Measurements from ENCODE around the gene TMEM184B.

TMEM184B gene

DNA sequence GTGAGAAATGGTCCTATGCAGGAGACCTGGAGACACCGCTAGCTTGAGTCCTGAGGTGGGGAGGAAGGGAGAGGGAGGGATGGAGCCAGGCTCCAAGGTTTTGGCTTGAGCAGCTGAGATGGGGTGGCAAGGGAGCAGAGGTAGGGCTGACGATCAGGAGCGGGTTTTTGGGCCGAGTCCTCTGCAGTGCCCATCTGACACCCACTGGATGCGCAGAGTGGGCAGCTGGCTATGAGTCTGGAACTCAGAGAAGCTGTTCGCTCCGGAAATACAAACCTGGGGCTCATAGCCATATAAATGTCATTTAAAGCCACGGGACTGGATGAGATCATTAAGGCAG lies 71.5 kb downstream of the TMEM184B start:
- H3K27ac ChIP-seq: no peak overlapping the region
- TF ChIP-seq, protein P1, sequence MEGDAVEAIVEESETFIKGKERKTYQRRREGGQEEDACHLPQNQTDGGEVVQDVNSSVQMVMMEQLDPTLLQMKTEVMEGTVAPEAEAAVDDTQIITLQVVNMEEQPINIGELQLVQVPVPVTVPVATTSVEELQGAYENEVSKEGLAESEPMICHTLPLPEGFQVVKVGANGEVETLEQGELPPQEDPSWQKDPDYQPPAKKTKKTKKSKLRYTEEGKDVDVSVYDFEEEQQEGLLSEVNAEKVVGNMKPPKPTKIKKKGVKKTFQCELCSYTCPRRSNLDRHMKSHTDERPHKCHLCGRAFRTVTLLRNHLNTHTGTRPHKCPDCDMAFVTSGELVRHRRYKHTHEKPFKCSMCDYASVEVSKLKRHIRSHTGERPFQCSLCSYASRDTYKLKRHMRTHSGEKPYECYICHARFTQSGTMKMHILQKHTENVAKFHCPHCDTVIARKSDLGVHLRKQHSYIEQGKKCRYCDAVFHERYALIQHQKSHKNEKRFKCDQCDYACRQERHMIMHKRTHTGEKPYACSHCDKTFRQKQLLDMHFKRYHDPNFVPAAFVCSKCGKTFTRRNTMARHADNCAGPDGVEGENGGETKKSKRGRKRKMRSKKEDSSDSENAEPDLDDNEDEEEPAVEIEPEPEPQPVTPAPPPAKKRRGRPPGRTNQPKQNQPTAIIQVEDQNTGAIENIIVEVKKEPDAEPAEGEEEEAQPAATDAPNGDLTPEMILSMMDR (IDR thresholded peaks at IDR 0.05; ENCODE audit: low read depth, low read length): no peak
- no peaks in the 10 kb centered on the region for H3K9me3 ChIP-seq (ENCODE audit: severe bottlenecking)
- no peaks in the 10 kb centered on the region for H3K27me3 ChIP-seq (ENCODE audit: insufficient read depth, low read depth, severe bottlenecking)
- H3K36me3 ChIP-seq: no peaks in the 10 kb centered on the region
- DNase-seq: no peak
- H3K4me3 ChIP-seq (ENCODE audit: low read depth, low read length): peak overlapping the region; percentile 84

DNA sequence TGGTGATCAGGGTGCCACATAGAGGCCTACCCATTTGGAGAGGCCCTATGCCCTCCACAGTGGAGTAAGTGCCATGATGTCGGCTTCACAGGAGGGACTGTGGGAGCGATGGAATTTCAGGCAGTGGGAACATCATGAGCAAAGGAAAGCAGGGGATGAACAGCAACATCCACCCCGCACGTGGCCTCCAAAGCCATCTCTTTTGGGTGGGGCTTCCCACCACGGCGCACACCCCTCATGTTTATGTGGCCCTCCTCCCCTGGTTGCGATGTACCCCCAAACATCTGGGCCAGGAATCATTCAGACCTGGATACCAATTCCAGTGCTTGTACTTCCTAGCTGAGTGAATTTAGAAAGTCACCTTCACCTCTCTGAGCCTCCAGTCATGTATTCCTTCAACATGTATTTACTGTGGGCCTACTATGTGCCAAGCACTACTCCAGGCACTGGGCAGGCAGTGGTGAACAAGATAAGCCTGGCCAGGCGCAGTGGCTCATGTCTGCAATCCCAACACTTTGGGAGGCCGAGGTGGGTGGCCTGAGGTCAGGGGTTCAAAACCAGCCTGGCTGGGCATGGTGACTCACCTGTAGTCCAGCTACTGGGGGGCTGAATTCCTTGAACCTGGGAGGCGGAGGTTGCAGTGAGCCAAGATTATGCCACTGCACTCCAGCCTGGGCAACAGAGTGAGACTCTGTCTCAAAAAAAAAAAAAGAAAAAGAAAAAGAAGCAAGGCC lies 72.8 kb downstream of the TMEM184B start:
- TF ChIP-seq, protein P1 (IDR thresholded peaks at IDR 0.05; ENCODE audit: low read depth, low read length): no peak
- DNase-seq: no peak
- H3K27ac ChIP-seq: no peak overlapping the region

DNA sequence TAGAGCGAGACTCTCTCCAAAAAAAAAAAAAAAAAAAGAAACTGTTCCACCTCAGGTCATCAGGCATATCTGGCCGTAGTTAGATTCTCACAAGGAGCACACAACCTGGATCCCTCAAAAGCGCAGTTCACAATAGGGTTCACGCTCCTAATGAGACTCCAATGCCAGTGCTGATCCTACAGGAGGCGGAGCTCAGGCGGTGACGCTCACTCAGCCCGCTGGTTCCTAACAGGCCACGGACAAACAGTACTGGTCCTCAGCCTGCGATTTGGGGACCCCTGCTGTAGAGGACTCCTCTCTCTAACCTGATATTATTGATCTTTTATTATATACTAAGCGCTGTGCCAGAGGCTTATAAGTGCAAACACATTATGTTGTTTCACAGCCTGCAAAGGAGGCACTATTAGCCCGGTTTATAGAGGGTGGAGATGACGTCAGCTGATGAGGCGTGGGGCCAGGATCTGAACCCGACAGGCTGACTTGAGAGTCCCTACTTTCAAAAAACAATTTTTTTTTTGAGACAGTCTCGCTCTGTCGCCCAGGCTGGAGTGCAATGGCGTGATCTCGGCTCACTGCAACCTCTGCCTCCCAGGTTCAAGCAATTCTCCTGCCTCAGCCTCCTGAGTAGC lies 75.9 kb downstream of the TMEM184B start:
- DNase-seq: no peak
- no peak overlapping the region for H3K4me3 ChIP-seq (ENCODE audit: low read depth, low read length)

More for the DNA sequence above, 72.8 kb downstream of the TMEM184B start:
- no peaks in the 10 kb centered on the region for H3K27me3 ChIP-seq (ENCODE audit: insufficient read depth, low read depth, severe bottlenecking)
- H3K36me3 ChIP-seq: no peaks in the 10 kb centered on the region
- H3K9me3 ChIP-seq (ENCODE audit: severe bottlenecking): no peaks in the 10 kb centered on the region
- H3K4me3 ChIP-seq (ENCODE audit: low read depth, low read length): no peak overlapping the region

DNA sequence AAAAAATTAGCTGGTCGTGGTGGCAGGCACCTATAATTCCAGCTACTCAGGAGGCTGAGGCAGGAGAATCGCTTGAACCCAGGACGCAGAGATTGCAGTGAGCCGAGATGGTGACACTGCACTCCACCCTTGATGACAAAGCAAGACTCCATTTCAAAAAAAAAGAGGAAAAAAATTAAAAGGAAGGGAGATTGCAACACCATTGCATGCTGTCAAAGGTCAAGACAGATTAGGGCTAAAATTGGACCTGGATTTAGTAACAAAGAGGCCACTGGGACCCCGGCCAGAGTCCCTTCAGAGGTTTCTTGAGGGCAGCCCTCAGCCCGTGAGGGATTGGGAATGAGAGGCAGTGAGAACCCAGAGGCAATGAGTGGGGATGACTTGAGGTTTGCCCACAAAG lies 79.2 kb downstream of the TMEM184B start:
- no peak for DNase-seq
- Histone ChIP-seq H3K36me3 (no peaks in the 10 kb centered on the region), H3K9me3 (ENCODE audit: severe bottlenecking) (no peaks in the 10 kb centered on the region), H3K27ac (no peak overlapping the region), H3K4me3 (ENCODE audit: low read depth, low read length) (no peak overlapping the region), H3K27me3 (ENCODE audit: insufficient read depth, low read depth, severe bottlenecking) (no peaks in the 10 kb centered on the region)
- TF ChIP-seq, protein P1 (IDR thresholded peaks at IDR 0.05; ENCODE audit: low read depth, low read length): no peak

More for the DNA sequence above, 75.9 kb downstream of the TMEM184B start:
- Histone ChIP-seq H3K27me3 (ENCODE audit: insufficient read depth, low read depth, severe bottlenecking) (no peaks in the 10 kb centered on the region), H3K36me3 (no peaks in the 10 kb centered on the region), H3K27ac (no peak overlapping the region), H3K9me3 (ENCODE audit: severe bottlenecking) (no peaks in the 10 kb centered on the region)
- TF ChIP-seq, protein P1 (IDR thresholded peaks at IDR 0.05; ENCODE audit: low read depth, low read length): no peak

DNA sequence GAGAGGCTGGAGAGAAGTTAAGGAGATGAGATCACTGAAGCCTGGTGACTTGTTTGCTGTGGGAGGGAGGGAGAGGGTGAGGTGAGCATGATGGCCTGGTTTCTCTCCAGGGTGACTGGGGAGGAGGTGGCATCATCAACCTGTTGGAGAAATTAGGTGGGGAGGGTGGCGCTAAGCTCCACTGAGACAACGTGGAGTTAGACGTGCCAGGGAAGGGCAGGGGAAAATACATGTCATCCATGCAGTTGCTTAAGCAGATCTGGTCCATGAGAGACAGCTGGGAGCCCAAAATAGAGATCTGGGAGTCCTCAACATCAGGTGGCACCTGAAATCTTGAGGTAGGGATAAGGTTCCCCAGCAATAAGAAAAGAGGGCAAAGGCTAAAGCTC lies 80.3 kb downstream of the TMEM184B start:
- H3K27ac ChIP-seq: no peak overlapping the region
- no peaks in the 10 kb centered on the region for H3K27me3 ChIP-seq (ENCODE audit: insufficient read depth, low read depth, severe bottlenecking)
- TF ChIP-seq, protein P1 (IDR thresholded peaks at IDR 0.05; ENCODE audit: low read depth, low read length): no peak
- no peaks in the 10 kb centered on the region for H3K36me3 ChIP-seq
- DNase-seq: no peak
- H3K4me3 ChIP-seq (ENCODE audit: low read depth, low read length): no peak overlapping the region
- no peaks in the 10 kb centered on the region for H3K9me3 ChIP-seq (ENCODE audit: severe bottlenecking)

Data from WERI-Rb-1 (cell line).